Body of pancreas (tissue), 4 donors: Measurements from ENCODE around the gene RBM33. TPM values are rescaled to one million over a fixed set of nuclear protein-coding genes. Genes with fewer than 3 reads are reported as not detected.

Source experiments
- ATAC-seq: fragments of 150-250 bp; one replicate; pipeline ENCODE4 v1.9.1; 2016
- DNase-seq, 4 donors: peaks; one replicate each; pipeline ENCODE4 v3.0.0-alpha.2; 2019
- H3K27ac ChIP-seq, 4 donors: fragments of 200-600 bp; sonication (generic); 1 replicate in 3 of 4; 2 replicates in 1 of 4; pipeline versions ENCODE4 v1.5.1 to v1.6.1; 2016 to 2019; ENCODE audit warnings: mild to moderate bottlenecking in 1 of 4, mixed read lengths in 1 of 4, moderate library complexity in 1 of 4
- H3K27me3 ChIP-seq, 2 donors: fragments of 200-600 bp; sonication (generic); one replicate each; pipeline ENCODE4 v1.6.0; 2016; ENCODE audit warnings: mild to moderate bottlenecking in 1 of 2
- H3K36me3 ChIP-seq, 2 donors: fragments of 200-600 bp; sonication (generic); replicated peaks in 1 of 2; 2 replicates each; pipeline ENCODE4 v1.5.1; 2016; ENCODE audit warnings: low read depth in 2 of 2; ENCODE audit not compliant: insufficient read depth in 1 of 2
- H3K4me1 ChIP-seq: fragments of 200-600 bp; sonication (generic); one replicate; pipeline ENCODE4 v1.6.0; 2016
- H3K4me3 ChIP-seq, 2 donors: fragments of 200-600 bp; sonication (generic); 1 replicate in 1 of 2; 2 replicates in 1 of 2; pipeline ENCODE4 v1.5.1; 2016 to 2019
- H3K9me3 ChIP-seq, 3 donors: fragments of 200-600 bp; sonication (generic); 1 replicate in 2 of 3; 2 replicates in 1 of 3; pipeline ENCODE4 v1.5.1; 2016
- POLR2A ChIP-seq, 3 donors: fragments of 450-650 bp; IDR thresholded peaks; one replicate each; pipeline ENCODE4 v1.6.1; 2016; ENCODE audit warnings: antibody characterized with exemption in 3 of 3, mild to moderate bottlenecking in 2 of 3
- WGBS, 2 donors: methylation state at CpG; one replicate each; pipeline ENCODE4 v1.1.5; 2017; 5-methylcytosine and 5-hydroxymethylcytosine counted together
- intact Hi-C: fragments of 100-400 bp; cut with DNase I; formaldehyde crosslinking; loops from one replicate; pipeline ENCODE4 v1.15.1; 2023
- total RNA-seq, 2 donors: library from RNA; depleted of rRNA; stranded (reverse); fragments of >200 nt; gene quantifications; one replicate each; pipeline ENCODE4 v1.1.0, GENCODE V29; 2016
- TF ChIP-seq, protein P1 (sequence below), 7 experiments: fragments of 450-650 bp in 4 of 7; fragments of 200-600 bp in 3 of 7; sonication (generic) in 3 of 7; IDR thresholded peaks; one replicate each; pipeline ENCODE4 v1.5.1; 2016 to 2019; ENCODE audit warnings: antibody characterized with exemption in 7 of 7

The RBM33 gene
- total RNA-seq, 2 donors from 2014 or later, result 30.6 to 78.4 TPM

DNA sequence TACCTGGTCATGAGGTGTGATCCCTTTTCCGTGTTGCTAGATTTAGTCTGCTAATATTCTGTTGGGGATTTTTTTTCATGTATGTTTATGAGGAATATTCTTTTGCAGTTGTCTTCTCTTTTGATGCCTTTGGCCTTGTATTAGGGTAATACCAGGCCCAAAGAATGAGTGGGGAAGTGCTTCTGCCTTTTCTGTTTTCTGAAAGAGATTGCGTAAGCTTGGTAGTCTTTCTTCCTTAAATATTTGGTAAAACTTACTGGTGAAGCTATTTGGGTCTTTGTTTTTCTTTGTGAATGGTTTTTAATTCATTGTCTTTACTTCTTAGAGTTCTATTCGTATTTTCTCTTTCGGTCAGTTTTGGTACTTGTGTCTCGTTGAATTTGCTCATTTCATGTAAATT is 116.7 kb downstream of the RBM33 start:
- intact Hi-C loops, result loop anchor here (10.0 kb wide), 2 partner anchors 376 to 836 kb away; no protein-coding TSS in a partner anchor
- no peak overlapping the region for H3K27ac ChIP-seq
- H3K36me3 ChIP-seq, result peaks cover 0 to 4% of the 10 kb centered on the region in 2 donors
- no peak for DNase-seq
- no peaks in the 10 kb centered on the region for H3K4me1 ChIP-seq
- WGBS, 2 donors, result 87 to 93% methylated on average over 5 of the region's 5 CpGs
- no peak for ATAC-seq
- H3K9me3 ChIP-seq, result no peaks in the 10 kb centered on the region
- H3K4me3 ChIP-seq, result no peak overlapping the region
- no peaks in the 10 kb centered on the region for H3K27me3 ChIP-seq
- TF ChIP-seq, protein P1, sequence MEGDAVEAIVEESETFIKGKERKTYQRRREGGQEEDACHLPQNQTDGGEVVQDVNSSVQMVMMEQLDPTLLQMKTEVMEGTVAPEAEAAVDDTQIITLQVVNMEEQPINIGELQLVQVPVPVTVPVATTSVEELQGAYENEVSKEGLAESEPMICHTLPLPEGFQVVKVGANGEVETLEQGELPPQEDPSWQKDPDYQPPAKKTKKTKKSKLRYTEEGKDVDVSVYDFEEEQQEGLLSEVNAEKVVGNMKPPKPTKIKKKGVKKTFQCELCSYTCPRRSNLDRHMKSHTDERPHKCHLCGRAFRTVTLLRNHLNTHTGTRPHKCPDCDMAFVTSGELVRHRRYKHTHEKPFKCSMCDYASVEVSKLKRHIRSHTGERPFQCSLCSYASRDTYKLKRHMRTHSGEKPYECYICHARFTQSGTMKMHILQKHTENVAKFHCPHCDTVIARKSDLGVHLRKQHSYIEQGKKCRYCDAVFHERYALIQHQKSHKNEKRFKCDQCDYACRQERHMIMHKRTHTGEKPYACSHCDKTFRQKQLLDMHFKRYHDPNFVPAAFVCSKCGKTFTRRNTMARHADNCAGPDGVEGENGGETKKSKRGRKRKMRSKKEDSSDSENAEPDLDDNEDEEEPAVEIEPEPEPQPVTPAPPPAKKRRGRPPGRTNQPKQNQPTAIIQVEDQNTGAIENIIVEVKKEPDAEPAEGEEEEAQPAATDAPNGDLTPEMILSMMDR (IDR thresholded peaks at IDR 0.05), result no peak
- no peak for TF ChIP-seq POLR2A (IDR thresholded peaks at IDR 0.05)

GRCh38 chr7:155762036-155762435 is 117.6 kb downstream of the RBM33 start:
- H3K4me1 ChIP-seq, result no peaks in the 10 kb centered on the region
- H3K4me3 ChIP-seq, result no peak overlapping the region
- DNase-seq (no peak), ATAC-seq (no peak)
- TF ChIP-seq, protein P1 (IDR thresholded peaks at IDR 0.05), result no peak
- no peak for TF ChIP-seq POLR2A (IDR thresholded peaks at IDR 0.05)
- H3K27me3 ChIP-seq, result no peaks in the 10 kb centered on the region
- no peak overlapping the region for H3K27ac ChIP-seq
- peaks cover 0 to 6% of the 10 kb centered on the region in 2 donors for H3K36me3 ChIP-seq
- 94 to 97% methylated on average over 4 of the region's 4 CpGs for WGBS, 2 donors
- no peaks in the 10 kb centered on the region for H3K9me3 ChIP-seq
- intact Hi-C loops, result loop anchor here (10.0 kb wide), 2 partner anchors 377 to 837 kb away; no protein-coding TSS in a partner anchor

GRCh38 chr7:155762655-155763054 is 118.2 kb downstream of the RBM33 start:
- no peak overlapping the region for H3K4me3 ChIP-seq
- no peaks in the 10 kb centered on the region for H3K27me3 ChIP-seq
- no peak for ATAC-seq
- H3K9me3 ChIP-seq, result no peaks in the 10 kb centered on the region
- intact Hi-C loops, result loop anchor here (10.0 kb wide), 2 partner anchors 378 to 838 kb away; no protein-coding TSS in a partner anchor
- no peak for TF ChIP-seq POLR2A (IDR thresholded peaks at IDR 0.05)
- TF ChIP-seq, protein P1 (IDR thresholded peaks at IDR 0.05), result no peak
- no peak overlapping the region for H3K27ac ChIP-seq
- no peak for DNase-seq
- no peaks in the 10 kb centered on the region for H3K4me1 ChIP-seq
- 80% methylated on average over 10 of the region's 10 CpGs for WGBS, 2 donors
- H3K36me3 ChIP-seq, result peaks cover 0 to 12% of the 10 kb centered on the region in 2 donors

GRCh38 chr7:155763122-155763521 is 118.7 kb downstream of the RBM33 start:
- intact Hi-C loops, result loop anchor here (10.0 kb wide), 2 partner anchors 378 to 838 kb away; no protein-coding TSS in a partner anchor
- H3K27ac ChIP-seq, result no peak overlapping the region
- H3K9me3 ChIP-seq, result no peaks in the 10 kb centered on the region
- no peak for ATAC-seq
- H3K4me1 ChIP-seq, result no peaks in the 10 kb centered on the region
- H3K27me3 ChIP-seq, result no peaks in the 10 kb centered on the region
- no peak for DNase-seq
- no peak overlapping the region for H3K4me3 ChIP-seq
- peaks cover 0 to 15% of the 10 kb centered on the region in 2 donors for H3K36me3 ChIP-seq
- 85 to 89% methylated on average over 10 of the region's 10 CpGs for WGBS, 2 donors
- TF ChIP-seq, protein P1 (IDR thresholded peaks at IDR 0.05), result no peak
- no peak for TF ChIP-seq POLR2A (IDR thresholded peaks at IDR 0.05)
